Common myeloid progenitor, CD34-positive (primary cell): ENCODE results near the gene BTD.
"Not testable (repeated sequence)": the region's sequence is repeated elsewhere in the genome, so short reads cannot be mapped to it uniquely, and the experiment has no call there.

Source experiments
- CTCF ChIA-PET: fragments of 350-600 bp; sonication (Branson Sonifier 250); formaldehyde crosslinking; loops from one replicate; lab custom pipeline; 2021; ENCODE audit warnings: antibody characterized with exemption; lab: Charles Lee
- POLR2A ChIA-PET: fragments of 350-600 bp; sonication (Branson Sonifier 250); formaldehyde crosslinking; loops from one replicate; lab custom pipeline; 2021; ENCODE audit warnings: antibody characterized with exemption; lab: Charles Lee
- DNase-seq, 3 donors: peaks; one replicate each; pipeline versions ENCODE4 v3.0.0 to v3.0.0-alpha.2; 2013
- H3K27ac ChIP-seq, 2 experiments: 1 replicate in 1 of 2; 2 replicates in 1 of 2; pipeline ENCODE4 v1.7.0; 2013; ENCODE audit warnings: inconsistent platforms in 2 of 2, low read length in 2 of 2, mild to moderate bottlenecking in 2 of 2, low read depth in 1 of 2, moderate library complexity in 1 of 2; ENCODE audit not compliant: severe bottlenecking in 2 of 2, insufficient read depth in 1 of 2, poor library complexity in 1 of 2
- H3K27me3 ChIP-seq, 5 experiments: replicated peaks in 2 of 5; 1 replicate in 3 of 5; 2 replicates in 2 of 5; pipeline versions ENCODE4 v1.6.1 to v1.7.0; 2013; ENCODE audit warnings: low read length in 4 of 5, mild to moderate bottlenecking in 2 of 5, moderate library complexity in 2 of 5, inconsistent platforms in 1 of 5; ENCODE audit not compliant: insufficient read depth in 5 of 5, control insufficient read depth in 4 of 5
- H3K36me3 ChIP-seq, 4 experiments: 1 replicate in 2 of 4; 2 replicates in 2 of 4; pipeline versions ENCODE4 v1.6.1 to v1.7.0; 2013; ENCODE audit warnings: low read length in 3 of 4, control low read depth in 1 of 4, mild to moderate bottlenecking in 1 of 4; ENCODE audit not compliant: control insufficient read depth in 4 of 4, insufficient read depth in 4 of 4
- H3K4me1 ChIP-seq, 4 experiments: 1 replicate in 3 of 4; 2 replicates in 1 of 4; pipeline versions ENCODE4 v1.6.1 to v1.7.1; 2013; ENCODE audit warnings: low read length in 3 of 4, mild to moderate bottlenecking in 3 of 4, control low read depth in 1 of 4, inconsistent platforms in 1 of 4, moderate library complexity in 1 of 4; ENCODE audit not compliant: control insufficient read depth in 4 of 4, insufficient read depth in 4 of 4; ENCODE audit errors: control extremely low read depth in 1 of 4
- H3K4me3 ChIP-seq, 7 experiments: 1 replicate in 4 of 7; 2 replicates in 3 of 7; pipeline versions ENCODE4 v1.5.1 to v1.7.0; 2013; ENCODE audit warnings: mild to moderate bottlenecking in 7 of 7, low read length in 6 of 7, moderate library complexity in 6 of 7, inconsistent platforms in 2 of 7, low read depth in 2 of 7, control low read depth in 1 of 7; ENCODE audit not compliant: insufficient read depth in 4 of 7, control insufficient read depth in 1 of 7; ENCODE audit errors: extremely low read depth in 1 of 7
- H3K9me3 ChIP-seq, 5 experiments: 1 replicate in 4 of 5; 2 replicates in 1 of 5; pipeline versions ENCODE4 v1.6.1 to v1.7.1; 2013; ENCODE audit warnings: low read length in 4 of 5, mild to moderate bottlenecking in 2 of 5, inconsistent platforms in 1 of 5, low read depth in 1 of 5, moderate library complexity in 1 of 5; ENCODE audit not compliant: control insufficient read depth in 4 of 5, insufficient read depth in 2 of 5; ENCODE audit errors: control extremely low read depth in 1 of 5
- WGBS: methylation state at CpG from one replicate; pipeline ENCODE4 v1.1.5; 2013; ENCODE audit not compliant: insufficient coverage; 5-methylcytosine and 5-hydroxymethylcytosine counted together

Gene BTD

DNA sequence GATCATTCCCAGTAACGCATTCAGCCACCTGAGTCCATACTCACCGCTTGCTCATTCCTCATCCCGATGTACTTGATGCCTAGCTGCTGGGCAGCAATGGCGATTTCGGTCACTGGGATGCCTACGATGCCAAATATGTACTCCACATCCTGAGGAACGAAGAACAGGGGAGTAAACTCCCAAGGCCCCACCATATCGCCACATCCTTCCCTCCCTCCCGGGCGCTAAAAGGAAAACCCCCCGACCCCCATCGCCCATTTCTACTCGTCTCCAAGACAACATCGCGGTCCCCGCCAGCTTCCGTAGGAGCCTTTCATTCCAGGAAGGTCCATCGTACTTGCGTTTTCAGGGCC lies 523 bp upstream of the BTD start:
- ChIA-PET POLR2A (interaction anchor here (1.2 kb wide), 1 partner anchor 15 kb away, joined by 3 read pairs; no protein-coding TSS in a partner anchor), CTCF (interaction anchor here (0.9 to 1.2 kb wide), 2 partner anchors 10 to 12 kb away, joined by 3 read pairs; no protein-coding TSS in a partner anchor)
- no peaks in the 10 kb centered on the region for H3K9me3 ChIP-seq
- DNase-seq: no peak
- no peaks in the 10 kb centered on the region for H3K27me3 ChIP-seq
- H3K27ac ChIP-seq: peak overlapping the region; percentile 82 to 95
- peaks cover 7 to 22% (median 15%) of the 10 kb centered on the region in 4 experiments for H3K4me1 ChIP-seq
- WGBS: 0% methylated on average over 16 of the region's 19 CpGs
- H3K36me3 ChIP-seq: peaks cover 3 to 24% (median 18%) of the 10 kb centered on the region in 4 experiments
- peak overlapping the region; percentile 95 to 100 (median 98) for H3K4me3 ChIP-seq

DNA sequence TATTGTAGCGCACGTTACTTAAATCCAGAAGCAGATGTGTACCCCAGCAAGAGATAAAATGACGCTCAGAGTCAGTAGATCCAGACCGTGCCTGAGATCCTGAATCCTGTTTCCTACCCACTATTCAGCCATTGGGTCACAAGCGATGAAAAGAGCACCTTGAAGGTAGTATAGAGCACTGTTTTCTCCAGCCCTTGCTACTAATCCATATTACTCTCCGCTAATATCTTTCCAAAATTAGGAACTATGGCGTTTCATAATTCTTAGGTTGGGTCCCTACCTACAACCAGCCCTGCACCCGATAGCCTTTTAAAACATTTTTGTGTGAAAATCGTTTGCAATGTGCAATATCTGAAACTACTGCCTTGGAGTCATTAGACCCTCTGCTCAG lies 596 bp downstream of the BTD start:
- 7% methylated on average over 6 of the region's 9 CpGs for WGBS
- peak overlapping the region in 6 of 7 experiments; percentile 95 to 100 (median 98) for H3K4me3 ChIP-seq
- DNase-seq: no peak
- H3K27me3 ChIP-seq: no peaks in the 10 kb centered on the region
- peaks cover 7 to 22% (median 15%) of the 10 kb centered on the region in 4 experiments for H3K4me1 ChIP-seq
- H3K36me3 ChIP-seq: peaks cover 0 to 18% (median 15%) of the 10 kb centered on the region in 4 experiments
- peak overlapping the region; percentile 87 to 95 for H3K27ac ChIP-seq
- POLR2A ChIA-PET: interaction anchor here (0.7 to 1.2 kb wide), 3 partner anchors 16 to 536 kb away, joined by 3 to 5 read pairs (median 3); no protein-coding TSS in a partner anchor
- H3K9me3 ChIP-seq: no peaks in the 10 kb centered on the region
- CTCF ChIA-PET: interaction anchor here (0.6 to 1.2 kb wide), 2 partner anchors 9 to 10 kb away, joined by 3 read pairs; no protein-coding TSS in a partner anchor

DNA sequence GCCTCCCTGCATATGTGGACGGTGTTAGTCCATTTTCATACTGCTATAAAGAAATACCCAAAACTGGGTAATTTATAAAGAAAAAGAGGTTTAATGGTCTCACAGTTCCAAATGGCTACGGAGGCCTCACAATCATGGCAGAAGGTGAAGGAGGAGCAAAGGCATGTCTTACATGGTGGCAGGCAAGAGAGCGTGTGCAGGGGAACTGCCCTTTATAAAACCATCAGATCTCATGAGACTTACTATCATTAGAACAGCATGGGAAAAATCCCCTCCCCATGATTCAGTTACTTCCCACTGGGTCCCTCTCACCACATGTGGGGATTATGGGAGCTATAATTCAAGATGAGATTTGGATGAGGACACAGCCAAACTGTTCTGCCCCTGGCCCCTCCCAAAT lies 1.3 kb downstream of the BTD start:
- Histone ChIP-seq H3K36me3 (peaks cover 0 to 16% (median 9%) of the 10 kb centered on the region in 4 experiments), H3K4me1 (peaks cover 7 to 22% (median 15%) of the 10 kb centered on the region in 4 experiments), H3K27ac (peak overlapping the region in 1 of 2 experiments; percentile 87), H3K4me3 (peak overlapping the region in 4 of 7 experiments; percentile 95 to 100 (median 96))
- WGBS: no CpG with 5 or more reads among the region's 3 CpGs
- DNase-seq, CTCF ChIA-PET, H3K27me3 ChIP-seq, H3K9me3 ChIP-seq, POLR2A ChIA-PET: not testable (repeated sequence)

DNA sequence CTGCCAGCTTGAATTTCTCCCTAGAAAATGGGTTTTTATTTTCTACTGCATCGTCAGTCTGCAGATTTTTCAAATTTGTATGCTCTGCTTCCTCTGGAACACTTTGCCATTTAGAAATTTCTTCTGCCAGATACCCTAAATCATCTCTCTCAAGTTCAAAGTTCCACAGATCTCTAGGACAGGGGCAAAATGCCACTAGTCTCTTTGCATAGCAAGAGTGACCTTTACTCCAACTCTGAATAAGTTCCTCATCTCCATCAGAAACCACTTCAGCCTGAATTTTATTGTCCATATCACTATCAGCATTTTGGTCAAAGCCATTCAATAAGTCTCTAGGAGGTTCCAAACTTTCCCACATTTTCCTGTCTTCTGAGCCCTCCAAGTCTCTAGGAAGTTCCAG lies 3.0 kb downstream of the BTD start:
- 93% methylated on average over 1 of the region's 1 CpG for WGBS
- H3K9me3 ChIP-seq, CTCF ChIA-PET, H3K27ac ChIP-seq, H3K27me3 ChIP-seq, DNase-seq, POLR2A ChIA-PET, H3K36me3 ChIP-seq, H3K4me3 ChIP-seq: not testable (repeated sequence)
- H3K4me1 ChIP-seq: peaks cover 7 to 22% (median 15%) of the 10 kb centered on the region in 4 experiments

DNA sequence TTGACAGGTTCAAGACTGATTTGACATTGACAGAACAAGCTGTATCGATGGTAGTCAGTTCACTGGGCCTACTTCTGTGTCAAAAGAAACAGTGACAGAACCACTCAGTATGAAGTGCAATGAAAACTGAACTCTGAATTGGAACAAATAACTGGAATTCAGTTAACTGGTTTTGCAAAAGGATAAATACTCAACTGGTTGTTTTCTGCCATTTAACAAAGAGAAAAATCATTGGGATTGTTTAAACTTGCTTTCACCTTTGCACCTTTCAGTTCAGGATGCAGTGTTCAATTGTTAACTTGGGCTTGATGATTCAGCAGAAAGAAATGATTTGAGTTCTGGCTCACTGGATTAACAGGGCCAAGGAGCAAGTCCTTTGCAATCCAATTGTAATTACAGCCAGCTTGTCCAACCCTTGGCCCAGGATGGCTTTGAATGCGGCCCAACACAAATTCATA lies 4.9 kb downstream of the BTD start:
- no peak overlapping the region for H3K27ac ChIP-seq
- no peak overlapping the region for H3K4me3 ChIP-seq
- no peak for DNase-seq
- ChIA-PET CTCF (no interaction called here), POLR2A (no interaction called here)
- H3K4me1 ChIP-seq: peaks cover 0 to 9% (median 5%) of the 10 kb centered on the region in 4 experiments
- WGBS: 100% methylated on average over 1 of the region's 2 CpGs
- no peaks in the 10 kb centered on the region for H3K9me3 ChIP-seq
- no peaks in the 10 kb centered on the region for H3K27me3 ChIP-seq
- H3K36me3 ChIP-seq: no peaks in the 10 kb centered on the region

DNA sequence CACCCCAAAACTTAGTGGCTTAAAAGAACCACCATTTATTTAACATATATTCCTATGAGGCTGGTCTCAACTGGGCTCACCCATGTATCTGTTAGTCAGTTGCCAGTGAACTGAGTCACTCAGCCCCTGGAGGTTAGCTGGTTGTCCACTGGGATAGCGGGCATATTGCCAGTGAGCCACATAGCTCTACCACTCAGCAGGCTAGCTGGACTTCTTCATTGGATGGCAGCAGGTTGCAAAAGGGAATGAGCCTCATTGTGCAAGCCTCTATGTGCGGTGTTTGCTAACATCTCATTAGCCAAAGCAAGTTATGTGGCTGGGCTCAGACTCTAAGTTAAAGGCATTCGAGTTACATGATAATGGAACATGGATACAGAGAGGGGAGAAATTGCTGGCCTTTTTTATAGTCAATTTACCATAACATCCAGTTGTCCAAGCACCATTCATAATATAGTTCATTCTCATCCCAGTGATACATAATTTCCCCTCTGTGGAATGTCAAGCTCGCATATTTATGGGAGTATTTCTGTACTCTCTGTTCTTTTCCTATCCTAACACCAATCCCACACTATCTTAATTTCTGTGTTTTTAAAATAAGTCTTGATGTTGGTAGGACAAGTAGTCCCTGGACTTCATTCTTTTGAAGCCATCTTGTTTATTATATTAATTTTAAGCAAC lies 8.7 kb downstream of the BTD start:
- 100% methylated on average over 2 of the region's 4 CpGs for WGBS
- no peaks in the 10 kb centered on the region for H3K4me1 ChIP-seq
- ChIA-PET CTCF (no interaction called here), POLR2A (no interaction called here)
- no peak overlapping the region for H3K27ac ChIP-seq
- no peaks in the 10 kb centered on the region for H3K27me3 ChIP-seq
- no peaks in the 10 kb centered on the region for H3K9me3 ChIP-seq
- DNase-seq: no peak
- H3K4me3 ChIP-seq: no peak overlapping the region
- no peaks in the 10 kb centered on the region for H3K36me3 ChIP-seq

DNA sequence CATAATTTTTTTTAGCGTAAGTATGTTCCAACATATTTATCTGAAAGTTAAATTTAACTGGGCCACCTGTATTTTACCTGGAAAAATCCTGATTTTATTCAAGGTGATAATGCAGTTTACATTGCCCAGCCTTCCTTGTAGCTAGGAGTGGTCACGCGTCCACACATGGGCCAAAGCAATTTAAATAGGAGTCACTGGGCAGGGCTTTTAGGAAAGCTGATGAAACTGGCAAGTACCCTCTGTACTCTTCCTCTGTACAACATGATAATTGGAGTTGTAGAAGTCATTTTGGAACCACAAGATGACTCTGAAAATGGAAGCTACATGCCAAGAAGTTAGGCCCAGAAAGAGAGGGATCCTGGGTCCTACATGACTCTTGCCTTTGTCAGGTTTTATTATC lies 9.5 kb downstream of the BTD start:
- Histone ChIP-seq H3K4me1 (no peaks in the 10 kb centered on the region), H3K36me3 (no peaks in the 10 kb centered on the region), H3K27ac (no peak overlapping the region), H3K27me3 (no peaks in the 10 kb centered on the region), H3K4me3 (no peak overlapping the region), H3K9me3 (no peaks in the 10 kb centered on the region)
- DNase-seq: no peak
- WGBS: no CpG with 5 or more reads among the region's 3 CpGs
- CTCF ChIA-PET: no interaction called here
- POLR2A ChIA-PET: interaction anchor here (0.6 kb wide), 1 partner anchor 1313 kb away, joined by 3 read pairs; no protein-coding TSS in a partner anchor
